Measurements from ENCODE around the gene HSPBP1. TPM values are rescaled to one million over a fixed set of nuclear protein-coding genes. Genes with fewer than 3 reads are reported as not detected.

Gene HSPBP1
- total and polyA plus RNA-seq, 2 of the 13 experiments (the other 11 are each of a cell fraction or from before 2014, with no cell fraction given), result 22.3 to 33.7 TPM

DNA sequence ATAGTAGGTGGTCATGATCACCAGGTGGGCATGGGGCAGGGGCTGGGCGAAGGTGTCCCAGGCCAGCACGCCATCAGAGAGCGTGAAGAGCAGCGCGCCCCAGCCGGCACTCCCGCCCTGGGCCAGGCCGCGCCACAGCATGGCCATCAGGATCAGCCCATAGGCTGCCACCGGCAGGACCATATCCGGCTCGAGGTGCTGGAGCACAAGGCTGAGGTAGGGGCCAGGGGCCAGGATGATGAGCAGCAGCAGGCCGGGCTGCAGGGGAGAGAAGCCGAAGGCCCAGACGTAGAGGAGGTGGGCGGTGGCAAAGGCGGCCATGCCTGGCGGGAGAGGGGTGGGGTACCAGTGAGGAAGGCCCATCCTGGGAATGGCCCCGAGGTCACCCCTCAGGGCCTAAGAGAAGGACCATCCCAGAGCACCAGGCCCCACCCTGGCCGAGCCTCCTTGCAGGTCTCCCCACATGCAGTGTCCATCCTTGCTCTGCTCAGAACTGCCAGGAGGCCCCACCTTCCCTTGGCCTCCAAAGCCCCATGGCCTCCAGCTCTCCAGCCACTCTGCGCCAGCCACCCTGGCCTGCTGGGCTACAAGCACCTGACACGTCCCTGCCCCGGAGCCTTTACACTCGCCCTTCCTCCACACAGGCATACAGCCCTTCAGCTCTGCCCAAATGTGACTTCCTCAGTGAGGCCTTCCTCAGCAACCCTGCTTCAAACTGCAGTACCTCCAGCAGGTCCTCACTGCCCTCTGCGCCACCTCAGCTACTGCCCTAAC, 52.5 kb downstream of the HSPBP1 start:
- peak overlapping the region; percentile 76 for H3K27ac ChIP-seq (ENCODE audit: extremely low read length, insufficient read depth, low read length)
- TF ChIP-seq ETV6 (CRISPR knock-in tag; conservative IDR thresholded peaks at IDR 0.05) (no peak), ZNF841 (CRISPR knock-in tag; IDR thresholded peaks at IDR 0.05; ENCODE audit: borderline replicate concordance) (no peak), PAF1 (CRISPR knock-in tag; IDR thresholded peaks at IDR 0.05) (peak; percentile 59; the same call in 1 of the 2 replicates), FOXK2 (IDR thresholded peaks at IDR 0.05) (no peak), PLRG1 (conservative IDR thresholded peaks at IDR 0.05) (no peak), ZMAT3 (CRISPR knock-in tag; conservative IDR thresholded peaks at IDR 0.05) (no peak), ZSCAN20 (CRISPR knock-in tag; IDR thresholded peaks at IDR 0.05; ENCODE audit: borderline replicate concordance) (no peak), RBM39 (IDR thresholded peaks at IDR 0.05; ENCODE audit: low read depth, low read length, poor library complexity, severe bottlenecking) (peak; percentile 12), AGO2 (optimal IDR thresholded peaks at IDR 0.05; ENCODE audit: low read depth, low read length) (peak; percentile 51), POLR2A (IDR thresholded peaks at IDR 0.05; ENCODE audit: insufficient read depth in 1 of 2, low read depth in 2 of 2, low read length in 2 of 2) (peak in 1 of 2 experiments; percentile 12; a peak in 1 of 4 replicates), ZNF83 (CRISPR knock-in tag; IDR thresholded peaks at IDR 0.05; ENCODE audit: borderline replicate concordance) (no peak), U2AF1 (optimal IDR thresholded peaks at IDR 0.05; ENCODE audit: low read depth, low read length) (no peak), ARHGAP35 (CRISPR knock-in tag; IDR thresholded peaks at IDR 0.05; ENCODE audit: borderline replicate concordance) (no peak), CCDC6 (CRISPR knock-in tag; IDR thresholded peaks at IDR 0.05) (no peak), ZBTB46 (CRISPR knock-in tag; IDR thresholded peaks at IDR 0.05; ENCODE audit: borderline replicate concordance) (no peak), MXD3 (CRISPR knock-in tag; IDR thresholded peaks at IDR 0.05) (no peak), POLR2G (IDR thresholded peaks at IDR 0.05; ENCODE audit: low read depth, low read length) (no peak; the same call in 1 of the 2 replicates)
- TF ChIP-seq, protein P1, sequence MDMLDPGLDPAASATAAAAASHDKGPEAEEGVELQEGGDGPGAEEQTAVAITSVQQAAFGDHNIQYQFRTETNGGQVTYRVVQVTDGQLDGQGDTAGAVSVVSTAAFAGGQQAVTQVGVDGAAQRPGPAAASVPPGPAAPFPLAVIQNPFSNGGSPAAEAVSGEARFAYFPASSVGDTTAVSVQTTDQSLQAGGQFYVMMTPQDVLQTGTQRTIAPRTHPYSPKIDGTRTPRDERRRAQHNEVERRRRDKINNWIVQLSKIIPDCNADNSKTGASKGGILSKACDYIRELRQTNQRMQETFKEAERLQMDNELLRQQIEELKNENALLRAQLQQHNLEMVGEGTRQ (IDR thresholded peaks at IDR 0.05; ENCODE audit: low read depth, low read length), result no peak
- TF ChIP-seq, protein P1 (CRISPR knock-in tag; IDR thresholded peaks at IDR 0.05; ENCODE audit: borderline replicate concordance), result no peak
- TF ChIP-seq, protein P2, sequence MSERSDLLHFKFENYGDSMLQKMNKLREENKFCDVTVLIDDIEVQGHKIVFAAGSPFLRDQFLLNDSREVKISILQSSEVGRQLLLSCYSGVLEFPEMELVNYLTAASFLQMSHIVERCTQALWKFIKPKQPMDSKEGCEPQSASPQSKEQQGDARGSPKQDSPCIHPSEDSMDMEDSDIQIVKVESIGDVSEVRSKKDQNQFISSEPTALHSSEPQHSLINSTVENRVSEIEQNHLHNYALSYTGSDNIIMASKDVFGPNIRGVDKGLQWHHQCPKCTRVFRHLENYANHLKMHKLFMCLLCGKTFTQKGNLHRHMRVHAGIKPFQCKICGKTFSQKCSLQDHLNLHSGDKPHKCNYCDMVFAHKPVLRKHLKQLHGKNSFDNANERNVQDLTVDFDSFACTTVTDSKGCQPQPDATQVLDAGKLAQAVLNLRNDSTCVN (CRISPR knock-in tag; IDR thresholded peaks at IDR 0.05; ENCODE audit: borderline replicate concordance), result no peak

More for the DNA sequence above, 52.5 kb downstream of the HSPBP1 start:
- peak overlapping the region; percentile 60 for H3K9ac ChIP-seq (ENCODE audit: insufficient read depth, low read depth, low read length)
- POLR2A ChIA-PET, result interaction anchor here (1.1 to 2.3 kb wide), 6 partner anchors 18 to 276 kb away, joined by 3 to 12 read pairs (median 6); partner anchors contain the start of genes PPP6R1, PTPRH and UBE2S
- no peak for FAIRE-seq
- H3K4me2 ChIP-seq (ENCODE audit: low read depth, low read length), result peak overlapping the region; percentile 88
- BruUV-seq (replicated peaks), result no TSS peak
- peak overlapping the region in 1 of 3 experiments; percentile 67; a peak in 1 of 6 replicates for H3K4me3 ChIP-seq (replicated peaks in 1 of 3; ENCODE audit: insufficient read depth in 1 of 3, low read depth in 2 of 3, low read length in 3 of 3)
- no peaks in the 10 kb centered on the region for H4K20me1 ChIP-seq (ENCODE audit: insufficient read depth, low read length)
- no peak for ATAC-seq
- DNase-seq (ENCODE audit: low spot score), result no peak
- H3K4me1 ChIP-seq (ENCODE audit: insufficient read depth, low read length), result peaks cover 67% of the 10 kb centered on the region
- H3K36me3 ChIP-seq (replicated peaks in 1 of 2; ENCODE audit: control insufficient read depth in 1 of 2, insufficient read depth in 2 of 2, low read length in 2 of 2), result peaks cover 12 to 27% of the 10 kb centered on the region in 2 experiments; a peak in 4 of 5 replicates
- H3K27me3 ChIP-seq (ENCODE audit: control insufficient read depth in 1 of 2, insufficient read depth in 2 of 2, low read length in 2 of 2), result no peaks in the 10 kb centered on the region
- H3K79me2 ChIP-seq (ENCODE audit: insufficient read depth, low read length), result peaks cover 4% of the 10 kb centered on the region
- no peak overlapping the region for H2AFZ ChIP-seq (ENCODE audit: low read length)
- WGBS (ENCODE audit: low lambda C conversion rate), result 98% methylated on average over 18 of the region's 25 CpGs
- CTCF ChIA-PET (ENCODE audit: low intra/inter-chr PET ratio, low total read pairs), result no interaction called here
- H3K9me3 ChIP-seq (ENCODE audit: low read length), result no peaks in the 10 kb centered on the region
- intact Hi-C loops (cut with micrococcal nuclease; ENCODE audit: unreplicated experiment) (no loop called here), in situ Hi-C loops (cut with HindIII; ENCODE audit: extremely low pct_ligation_motif_present, low pct_unique_long_range_greater_than_20kb) (no loop called here)

All from HepG2 (cell line).